Measurements from ENCODE around the gene CLRN1. TPM values are rescaled to one million over a fixed set of nuclear protein-coding genes. Genes with fewer than 3 reads are reported as not detected.
A peak's percentile ranks its signal among the peaks of the same experiment; 100 is the strongest.

The CLRN1 gene
- total RNA-seq, 1 experiment from 2014 or later, result not detected

- no peak for DNase-seq (ENCODE audit: unreplicated experiment)
- ChIA-PET POLR2A (interaction anchor here (0.6 to 1.5 kb wide), 4 partner anchors 31 to 423 kb away, joined by 3 read pairs; no protein-coding TSS in a partner anchor), CTCF (interaction anchor here (0.6 to 1.8 kb wide), 3 partner anchors 26 to 131 kb away, joined by 3 to 4 read pairs (median 3); no protein-coding TSS in a partner anchor)
- H3K27ac Mint-ChIP-seq (ENCODE audit: low read depth, unreplicated experiment), result no peak overlapping the region
- BruUV-seq (replicated peaks), result no TSS peak
- peaks cover 8% of the 10 kb centered on the region for H3K4me1 Mint-ChIP-seq (ENCODE audit: insufficient read depth, unreplicated experiment)
- intact Hi-C loops (cut with micrococcal nuclease), result loop anchor here (5.0 kb wide), 1 partner anchor 43 kb away; the partner anchor contains the start of gene CLRN1
- no peaks in the 10 kb centered on the region for H3K27me3 Mint-ChIP-seq (ENCODE audit: insufficient read depth, unreplicated experiment)
- H3K36me3 Mint-ChIP-seq (ENCODE audit: insufficient read depth, unreplicated experiment), result no peaks in the 10 kb centered on the region
- no peaks in the 10 kb centered on the region for H3K9me3 Mint-ChIP-seq (ENCODE audit: unreplicated experiment)
- no peak overlapping the region for H3K4me3 Mint-ChIP-seq (ENCODE audit: unreplicated experiment)
- TF ChIP-seq CTCF (IDR thresholded peaks at IDR 0.05; ENCODE audit: unreplicated experiment), result no peak
Measured at GRCh38 chr3:151015181-151015580, 42.7 kb upstream of the CLRN1 start.

- no peak overlapping the region for H3K27ac Mint-ChIP-seq (ENCODE audit: low read depth, unreplicated experiment)
- CTCF ChIA-PET, result interaction anchor here (0.6 to 1.4 kb wide), 3 partner anchors 11 to 268 kb away, joined by 3 read pairs; no protein-coding TSS in a partner anchor
Measured at GRCh38 chr3:151014501-151015018, 42.0 kb upstream of the CLRN1 start.

GRCh38 chr3:151012753-151013152, 40.2 kb upstream of the CLRN1 start:
- BruUV-seq (replicated peaks), result no TSS peak
- Mint-ChIP-seq H3K36me3 (ENCODE audit: insufficient read depth, unreplicated experiment) (no peaks in the 10 kb centered on the region), H3K4me1 (ENCODE audit: insufficient read depth, unreplicated experiment) (peaks cover 8% of the 10 kb centered on the region), H3K27me3 (ENCODE audit: insufficient read depth, unreplicated experiment) (no peaks in the 10 kb centered on the region), H3K9me3 (ENCODE audit: unreplicated experiment) (no peaks in the 10 kb centered on the region), H3K27ac (ENCODE audit: low read depth, unreplicated experiment) (no peak overlapping the region), H3K4me3 (ENCODE audit: unreplicated experiment) (no peak overlapping the region)
- TF ChIP-seq CTCF (IDR thresholded peaks at IDR 0.05; ENCODE audit: unreplicated experiment), result no peak
- no peak for DNase-seq (ENCODE audit: unreplicated experiment)
- ChIA-PET CTCF (interaction anchor here (0.6 kb wide), 1 partner anchor 29 kb away, joined by 3 read pairs; no protein-coding TSS in a partner anchor), POLR2A (interaction anchor here (0.6 kb wide), 1 partner anchor 60 kb away, joined by 3 read pairs; no protein-coding TSS in a partner anchor)
- intact Hi-C loops (cut with micrococcal nuclease), result no loop called here

More at GRCh38 chr3:151014501-151015018, 42.0 kb upstream of the CLRN1 start:
- Mint-ChIP-seq H3K27me3 (ENCODE audit: insufficient read depth, unreplicated experiment) (no peaks in the 10 kb centered on the region), H3K4me3 (ENCODE audit: unreplicated experiment) (no peak overlapping the region), H3K9me3 (ENCODE audit: unreplicated experiment) (no peaks in the 10 kb centered on the region), H3K4me1 (ENCODE audit: insufficient read depth, unreplicated experiment) (peaks cover 8% of the 10 kb centered on the region), H3K36me3 (ENCODE audit: insufficient read depth, unreplicated experiment) (no peaks in the 10 kb centered on the region)
- intact Hi-C loops (cut with micrococcal nuclease), result loop anchor here (5.0 kb wide), 1 partner anchor 42 kb away; the partner anchor contains the start of gene CLRN1
- no peak for DNase-seq (ENCODE audit: unreplicated experiment)
- POLR2A ChIA-PET, result interaction anchor here (0.6 to 1.4 kb wide), 2 partner anchors 31 to 44 kb away, joined by 3 read pairs; no protein-coding TSS in a partner anchor
- no peak for TF ChIP-seq CTCF (IDR thresholded peaks at IDR 0.05; ENCODE audit: unreplicated experiment)
- BruUV-seq (replicated peaks), result no TSS peak

- no peaks in the 10 kb centered on the region for H3K9me3 Mint-ChIP-seq (ENCODE audit: unreplicated experiment)
- CTCF ChIA-PET, result interaction anchor here (0.6 to 0.7 kb wide), 4 partner anchors 10 to 790 kb away, joined by 4 read pairs; no protein-coding TSS in a partner anchor
- TF ChIP-seq CTCF (IDR thresholded peaks at IDR 0.05; ENCODE audit: unreplicated experiment), result no peak
Measured at GRCh38 chr3:151011427-151011826, 38.9 kb upstream of the CLRN1 start.

More at GRCh38 chr3:151011427-151011826, 38.9 kb upstream of the CLRN1 start:
- peak; percentile 77 for DNase-seq (ENCODE audit: unreplicated experiment)
- intact Hi-C loops (cut with micrococcal nuclease), result no loop called here
- Mint-ChIP-seq H3K4me3 (ENCODE audit: unreplicated experiment) (no peak overlapping the region), H3K27me3 (ENCODE audit: insufficient read depth, unreplicated experiment) (no peaks in the 10 kb centered on the region), H3K4me1 (ENCODE audit: insufficient read depth, unreplicated experiment) (peaks cover 8% of the 10 kb centered on the region), H3K36me3 (ENCODE audit: insufficient read depth, unreplicated experiment) (no peaks in the 10 kb centered on the region), H3K27ac (ENCODE audit: low read depth, unreplicated experiment) (no peak overlapping the region)
- POLR2A ChIA-PET, result interaction anchor here (0.7 to 0.9 kb wide), 3 partner anchors 9 to 55 kb away, joined by 3 read pairs; no protein-coding TSS in a partner anchor
- no TSS peak for BruUV-seq (replicated peaks)

Data from MCF 10A (cell line).